ENCODE measurements around the gene RELCH.

DNA sequence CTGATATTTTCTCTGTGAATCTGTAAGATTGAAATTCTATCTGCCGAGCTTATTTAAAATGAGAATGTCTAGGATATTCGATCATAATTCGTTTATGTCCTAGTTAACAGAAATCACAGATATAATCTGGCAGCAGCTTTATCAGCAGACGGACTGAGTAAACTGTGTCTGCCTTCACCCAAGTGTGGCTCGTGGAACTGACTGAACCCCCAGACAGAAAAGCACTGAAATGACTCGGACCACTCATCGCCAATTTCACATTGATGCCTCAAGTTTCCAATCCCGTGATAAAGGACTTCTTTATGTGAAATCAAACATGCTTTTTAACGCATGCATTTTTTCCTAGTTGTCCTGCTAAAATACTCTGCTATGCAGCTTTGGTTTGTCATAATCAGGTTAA is 153.9 kb downstream of the RELCH start:
- TF ChIP-seq GATA2 (IDR thresholded peaks at IDR 0.05; ENCODE audit: low read depth, low read length) (no peak), GATA3 (IDR thresholded peaks at IDR 0.05; ENCODE audit: low read depth, low read length) (no peak)

Measured in SH-SY5Y (cell line).